Neural cell (in vitro differentiated cells): ENCODE data around the gene DKC1. TPM values are rescaled to one million over a fixed set of nuclear protein-coding genes. Genes with fewer than 3 reads are reported as not detected.

Source experiments
- H2AFZ ChIP-seq: fragments of 200-600, 300-800 bp; sonication (generic), shearing (Covaris generic); 2 replicates; pipeline ENCODE4 v1.6.0; 2014; ENCODE audit warnings: low read depth, mild to moderate bottlenecking, antibody characterized with exemption, low read length, moderate library complexity
- H3F3A ChIP-seq: fragments of 200-600 bp; shearing (Covaris generic); 2 replicates; pipeline ENCODE4 v1.6.1; 2016; ENCODE audit warnings: mild to moderate bottlenecking, moderate library complexity, mixed read lengths, antibody characterized with exemption, low read length; ENCODE audit not compliant: insufficient read depth, poor library complexity, severe bottlenecking
- H3K27ac ChIP-seq: fragments of 200-600, 300-800 bp; sonication (generic), shearing (Covaris generic); 2 replicates; pipeline ENCODE4 v1.5.1; 2014; ENCODE audit warnings: mild to moderate bottlenecking, low read length, moderate library complexity
- H3K27me3 ChIP-seq: fragments of 300-800, 200-600 bp; sonication (generic), shearing (Covaris generic); 2 replicates; pipeline ENCODE4 v1.6.0; 2014; ENCODE audit warnings: mild to moderate bottlenecking, low read depth, low read length, moderate library complexity; ENCODE audit not compliant: insufficient read depth
- H3K36me3 ChIP-seq: fragments of 300-800, 200-600 bp; sonication (generic), shearing (Covaris generic); 2 replicates; pipeline ENCODE4 v1.5.1; 2014; ENCODE audit warnings: mild to moderate bottlenecking, antibody characterized with exemption, low read length, moderate library complexity; ENCODE audit not compliant: insufficient read depth
- H3K4me2 ChIP-seq: fragments of 300-800, 200-600 bp; sonication (generic), shearing (Covaris generic); 2 replicates; pipeline ENCODE4 v1.6.0; 2014; ENCODE audit warnings: mild to moderate bottlenecking, low read length
- H3K4me3 ChIP-seq: fragments of 300-800, 200-600 bp; sonication (generic), shearing (Covaris generic); 2 replicates; pipeline ENCODE4 v1.5.1; 2014; ENCODE audit warnings: mild to moderate bottlenecking, low read length, moderate library complexity
- H3K79me2 ChIP-seq: fragments of 200-600 bp; shearing (Covaris generic); replicated peaks from 2 replicates; pipeline ENCODE4 v1.6.0; 2014; ENCODE audit warnings: mild to moderate bottlenecking, low read length, moderate library complexity; ENCODE audit not compliant: insufficient read depth
- H3K9ac ChIP-seq: fragments of 300-800, 200-600 bp; sonication (generic), shearing (Covaris generic); 2 replicates; pipeline ENCODE4 v1.6.1; 2016; ENCODE audit warnings: mild to moderate bottlenecking, low read length, mixed read lengths
- H3K9me2 ChIP-seq: fragments of 200-600 bp; shearing (Covaris generic); 2 replicates; pipeline ENCODE4 v1.6.1; 2016; ENCODE audit warnings: mild to moderate bottlenecking, low read length, mixed read lengths; ENCODE audit not compliant: insufficient read depth
- H3K9me3 ChIP-seq: fragments of 200-600, 300-800 bp; sonication (generic), shearing (Covaris generic); 2 replicates; pipeline ENCODE4 v1.6.1; 2016; ENCODE audit warnings: mild to moderate bottlenecking, mixed run types, low read length, moderate library complexity, mixed read lengths
- H4K20me1 ChIP-seq: fragments of 200-600 bp; shearing (Covaris generic); 2 replicates; pipeline ENCODE4 v1.6.1; 2016; ENCODE audit warnings: mild to moderate bottlenecking, mixed run types; ENCODE audit not compliant: insufficient read depth
- CTCF ChIP-seq: fragments of 450-650 bp; IDR thresholded peaks from 2 replicates; pipeline ENCODE4 v1.5.1; 2014; ENCODE audit warnings: antibody characterized with exemption, mild to moderate bottlenecking, moderate library complexity; ENCODE audit not compliant: poor library complexity, severe bottlenecking
- EP300 ChIP-seq: fragments of 450-650 bp; conservative IDR thresholded peaks from 2 replicates; pipeline ENCODE4 v1.6.1; 2014; ENCODE audit warnings: antibody characterized with exemption, mild to moderate bottlenecking, moderate library complexity; ENCODE audit not compliant: poor library complexity, severe bottlenecking
- EZH2 ChIP-seq: fragments of 200-600, 300-800 bp; shearing (Covaris generic), sonication (generic); IDR thresholded peaks from 2 replicates; pipeline ENCODE4 v1.6.1; 2014; ENCODE audit warnings: antibody characterized with exemption, low read length, borderline replicate concordance, mild to moderate bottlenecking; ENCODE audit not compliant: insufficient read depth, poor library complexity, severe bottlenecking
- MXI1 ChIP-seq: fragments of 450-650 bp; conservative IDR thresholded peaks from 2 replicates; pipeline ENCODE4 v1.6.1; 2014; ENCODE audit warnings: antibody characterized with exemption, mild to moderate bottlenecking; ENCODE audit not compliant: poor library complexity, severe bottlenecking
- POLR2AphosphoS5 ChIP-seq: IDR thresholded peaks from 2 replicates; pipeline ENCODE4 v1.6.1; 2012
- RAD21 ChIP-seq: fragments of 450-650 bp; conservative IDR thresholded peaks from 2 replicates; pipeline ENCODE4 v1.6.1; 2014; ENCODE audit warnings: antibody characterized with exemption, mild to moderate bottlenecking, moderate library complexity
- REST ChIP-seq: IDR thresholded peaks from 2 replicates; pipeline ENCODE4 v1.6.1; 2012; ENCODE audit warnings: borderline replicate concordance
- SMC3 ChIP-seq: fragments of 450-650 bp; conservative IDR thresholded peaks from 2 replicates; pipeline ENCODE4 v1.6.1; 2014; ENCODE audit warnings: antibody characterized with exemption, mild to moderate bottlenecking, moderate library complexity; ENCODE audit not compliant: poor library complexity
- TAF1 ChIP-seq: IDR thresholded peaks from 2 replicates; pipeline ENCODE4 v1.6.1; 2012; ENCODE audit warnings: low read depth
- polyA plus RNA-seq: library from polyadenylated mRNA; depleted of rRNA; stranded (reverse); fragments of >200 nt; gene quantifications from 2 replicates; pipeline ENCODE4 v1.2.3, GENCODE V29; 2014

DKC1 gene
- polyA plus RNA-seq, 1 donor from 2014 or later, result 32.1 TPM

DNA sequence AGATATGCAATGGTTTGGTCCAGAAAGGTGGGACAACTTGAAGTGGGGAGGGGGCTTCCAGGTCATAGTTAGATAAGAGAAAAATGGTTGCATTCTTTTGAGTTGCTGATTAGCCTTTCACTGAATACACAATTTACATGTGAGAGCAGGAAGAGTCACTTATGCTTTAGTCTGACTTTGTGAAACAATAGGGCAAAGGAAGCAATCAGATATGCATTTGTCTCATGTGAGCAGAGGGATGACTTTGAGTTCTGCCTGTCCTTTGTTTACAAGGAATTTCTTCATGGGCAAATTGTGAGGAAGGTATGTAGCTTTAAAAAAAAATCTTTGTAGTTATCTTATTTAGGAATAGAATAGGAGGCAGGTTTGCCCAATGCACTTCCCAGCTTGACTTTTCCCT is 58.9 kb downstream of the DKC1 start:
- Histone ChIP-seq H3K4me2 (no peak overlapping the region), H3K9me3 (no peaks in the 10 kb centered on the region), H3K9me2 (no peaks in the 10 kb centered on the region), H3K9ac (no peak overlapping the region), H4K20me1 (no peaks in the 10 kb centered on the region), H3K4me3 (no peak overlapping the region), H3F3A (no peaks in the 10 kb centered on the region), H3K27ac (no peak overlapping the region), H3K36me3 (no peaks in the 10 kb centered on the region), H2AFZ (no peak overlapping the region), H3K27me3 (no peaks in the 10 kb centered on the region), H3K79me2 (no peaks in the 10 kb centered on the region)
- no peak for TF ChIP-seq MXI1
- no peak for TF ChIP-seq REST
- TF ChIP-seq EZH2, result no peak
- no peak for TF ChIP-seq POLR2AphosphoS5
- TF ChIP-seq RAD21, result no peak

DNA sequence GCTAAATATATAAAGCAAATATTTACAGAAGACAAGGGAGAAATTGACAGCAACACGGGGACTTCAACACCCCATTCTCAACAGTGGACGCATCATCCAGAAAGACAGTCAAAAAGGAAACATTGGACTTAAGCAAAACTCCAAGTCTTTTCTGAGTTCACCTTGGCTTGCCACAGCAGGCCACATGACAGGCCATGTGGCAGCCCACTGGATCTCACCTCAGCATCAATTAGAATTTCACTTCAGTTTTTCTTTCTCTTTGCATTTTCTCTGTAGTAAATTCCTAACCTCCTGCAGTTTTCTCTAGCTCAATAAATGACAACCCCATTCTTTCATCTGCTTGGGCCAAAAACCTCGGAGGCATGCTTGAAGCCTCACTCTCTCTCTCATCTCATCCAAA is 59.4 kb downstream of the DKC1 start:
- Histone ChIP-seq H3K36me3 (no peaks in the 10 kb centered on the region), H3F3A (no peaks in the 10 kb centered on the region), H3K4me3 (no peak overlapping the region), H3K9ac (no peak overlapping the region), H2AFZ (no peak overlapping the region), H3K27me3 (no peaks in the 10 kb centered on the region), H3K79me2 (no peaks in the 10 kb centered on the region), H3K27ac (no peak overlapping the region), H4K20me1 (no peaks in the 10 kb centered on the region), H3K4me2 (no peak overlapping the region), H3K9me2 (no peaks in the 10 kb centered on the region), H3K9me3 (no peaks in the 10 kb centered on the region)
- no peak for TF ChIP-seq REST
- no peak for TF ChIP-seq POLR2AphosphoS5
- TF ChIP-seq SMC3, result no peak
- no peak for TF ChIP-seq EZH2
- no peak for TF ChIP-seq RAD21
- TF ChIP-seq TAF1, result no peak

DNA sequence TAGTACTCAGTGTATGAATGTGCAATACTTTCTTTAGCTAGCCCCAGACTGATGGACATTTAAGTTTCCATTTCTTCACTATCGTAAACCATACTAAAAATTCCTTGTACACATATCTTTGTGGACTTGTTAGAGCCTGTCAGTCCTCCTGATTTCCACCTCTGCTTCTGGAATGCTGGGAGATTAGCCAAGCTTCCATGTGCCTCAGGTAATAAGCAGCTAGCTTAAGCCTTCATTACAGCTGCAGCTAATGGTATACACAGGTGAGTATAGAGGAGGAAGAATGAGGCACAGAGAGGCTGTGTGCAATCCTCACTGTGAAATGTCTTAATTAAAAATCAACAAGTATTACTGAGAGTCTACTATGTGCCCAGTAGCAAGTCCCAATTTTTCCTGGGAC is 62.0 kb downstream of the DKC1 start:
- TF ChIP-seq TAF1 (no peak), CTCF (no peak), EP300 (no peak), REST (no peak), SMC3 (no peak), MXI1 (no peak), RAD21 (no peak), EZH2 (no peak), POLR2AphosphoS5 (no peak)
- H3K27ac ChIP-seq, result no peak overlapping the region
- H2AFZ ChIP-seq, result no peak overlapping the region
- H3K9me3 ChIP-seq, result no peaks in the 10 kb centered on the region
- H3K9me2 ChIP-seq, result no peaks in the 10 kb centered on the region
- H3K9ac ChIP-seq, result no peak overlapping the region
- no peak overlapping the region for H3K4me3 ChIP-seq
- H3K79me2 ChIP-seq, result no peaks in the 10 kb centered on the region
- H3F3A ChIP-seq, result no peaks in the 10 kb centered on the region
- H3K4me2 ChIP-seq, result no peak overlapping the region
- no peaks in the 10 kb centered on the region for H3K36me3 ChIP-seq
- H4K20me1 ChIP-seq, result no peaks in the 10 kb centered on the region
- no peaks in the 10 kb centered on the region for H3K27me3 ChIP-seq
